Cardiac fibroblast (primary cell): ENCODE measurements around the gene SRRD.
"Not testable (repeated sequence)": the region's sequence is repeated elsewhere in the genome, so short reads cannot be mapped to it uniquely, and the experiment has no call there.

ENCODE experiments used
- DNase-seq, 2 donors: peaks; one replicate each; pipeline versions ENCODE4 v3.0.0 to v3.0.0-alpha.2; 2010; ENCODE audit warnings: low read depth in 2 of 2
- H3K4me3 ChIP-seq, 2 donors: replicated peaks in 1 of 2; 1 replicate in 1 of 2; 2 replicates in 1 of 2; pipeline ENCODE4 v1.5.1; 2011; ENCODE audit warnings: low read depth in 2 of 2, low read length in 2 of 2, mild to moderate bottlenecking in 2 of 2, moderate library complexity in 1 of 2
- TF ChIP-seq, protein P1 (sequence below): IDR thresholded peaks from one replicate; pipeline ENCODE4 v1.5.1; 2011; ENCODE audit warnings: low read depth, mild to moderate bottlenecking, low read length, inconsistent platforms

Gene SRRD

GRCh38 chr22:26527167-26527566, 43.5 kb downstream of the SRRD start:
- H3K4me3 ChIP-seq: no peak overlapping the region
- TF ChIP-seq, protein P1, sequence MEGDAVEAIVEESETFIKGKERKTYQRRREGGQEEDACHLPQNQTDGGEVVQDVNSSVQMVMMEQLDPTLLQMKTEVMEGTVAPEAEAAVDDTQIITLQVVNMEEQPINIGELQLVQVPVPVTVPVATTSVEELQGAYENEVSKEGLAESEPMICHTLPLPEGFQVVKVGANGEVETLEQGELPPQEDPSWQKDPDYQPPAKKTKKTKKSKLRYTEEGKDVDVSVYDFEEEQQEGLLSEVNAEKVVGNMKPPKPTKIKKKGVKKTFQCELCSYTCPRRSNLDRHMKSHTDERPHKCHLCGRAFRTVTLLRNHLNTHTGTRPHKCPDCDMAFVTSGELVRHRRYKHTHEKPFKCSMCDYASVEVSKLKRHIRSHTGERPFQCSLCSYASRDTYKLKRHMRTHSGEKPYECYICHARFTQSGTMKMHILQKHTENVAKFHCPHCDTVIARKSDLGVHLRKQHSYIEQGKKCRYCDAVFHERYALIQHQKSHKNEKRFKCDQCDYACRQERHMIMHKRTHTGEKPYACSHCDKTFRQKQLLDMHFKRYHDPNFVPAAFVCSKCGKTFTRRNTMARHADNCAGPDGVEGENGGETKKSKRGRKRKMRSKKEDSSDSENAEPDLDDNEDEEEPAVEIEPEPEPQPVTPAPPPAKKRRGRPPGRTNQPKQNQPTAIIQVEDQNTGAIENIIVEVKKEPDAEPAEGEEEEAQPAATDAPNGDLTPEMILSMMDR: no peak
- no peak for DNase-seq

DNA sequence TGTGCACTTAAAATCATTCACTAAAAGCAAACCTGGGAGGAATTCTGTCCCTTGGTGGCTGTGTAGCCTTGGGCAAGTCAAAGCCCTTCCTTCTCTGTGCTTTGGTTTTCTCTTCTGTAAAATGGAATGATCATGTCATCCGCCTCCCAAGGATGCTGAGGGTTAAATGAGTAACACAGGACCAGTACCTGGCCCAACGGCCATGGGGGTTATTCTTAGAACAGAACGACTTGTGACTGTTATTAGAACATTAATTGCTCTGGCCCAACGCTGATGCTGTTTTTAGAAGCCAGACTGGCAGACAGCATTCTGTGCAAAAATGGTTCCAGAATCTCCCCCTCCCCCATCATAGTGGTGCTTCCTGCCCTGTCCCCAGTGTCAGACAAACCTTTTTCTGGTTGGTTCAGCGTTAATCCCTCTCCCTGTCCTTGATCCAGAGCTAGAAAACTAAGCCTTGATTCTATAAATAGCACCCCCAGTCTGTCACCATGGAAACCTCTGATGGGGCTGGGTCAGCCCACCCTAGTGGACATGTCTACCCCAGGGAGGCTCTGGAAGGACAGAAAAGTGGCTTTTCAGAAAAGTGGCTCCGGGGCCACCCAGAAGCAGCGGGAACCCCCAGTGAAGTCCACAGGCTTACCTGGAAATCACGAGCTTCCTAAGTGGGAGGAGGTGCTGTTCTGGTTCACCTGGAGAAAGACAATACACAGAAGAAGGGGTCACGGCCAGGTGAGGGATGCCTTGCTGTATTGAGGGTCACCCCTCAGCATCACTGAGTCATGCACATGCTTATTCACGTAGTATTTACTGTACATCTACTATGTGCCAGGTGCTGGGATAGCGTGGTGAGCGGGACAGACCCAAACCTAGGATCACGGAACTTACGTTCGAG, 44.1 kb downstream of the SRRD start:
- TF ChIP-seq, protein P1: no peak
- DNase-seq: no peak
- no peak overlapping the region for H3K4me3 ChIP-seq

DNA sequence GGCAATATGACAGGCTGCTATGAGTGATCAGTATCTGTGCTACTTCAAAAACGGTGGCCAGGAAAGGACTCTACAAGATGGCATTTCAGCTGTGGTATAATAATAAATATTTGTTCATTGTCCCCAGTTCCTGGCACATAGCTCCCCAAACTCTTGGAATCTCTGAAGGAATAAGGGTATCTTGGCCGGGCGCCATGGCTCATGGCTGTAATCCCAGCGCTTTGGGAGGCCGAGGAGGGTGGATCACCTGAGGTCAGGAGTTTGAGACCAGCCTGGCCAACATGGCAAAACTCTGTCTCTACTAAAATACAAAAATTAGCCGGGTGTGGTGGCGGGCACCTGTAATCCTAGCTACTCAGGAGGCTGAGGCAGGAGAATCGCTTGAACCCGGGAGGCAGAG, 44.8 kb downstream of the SRRD start:
- not testable (repeated sequence) for DNase-seq

DNA sequence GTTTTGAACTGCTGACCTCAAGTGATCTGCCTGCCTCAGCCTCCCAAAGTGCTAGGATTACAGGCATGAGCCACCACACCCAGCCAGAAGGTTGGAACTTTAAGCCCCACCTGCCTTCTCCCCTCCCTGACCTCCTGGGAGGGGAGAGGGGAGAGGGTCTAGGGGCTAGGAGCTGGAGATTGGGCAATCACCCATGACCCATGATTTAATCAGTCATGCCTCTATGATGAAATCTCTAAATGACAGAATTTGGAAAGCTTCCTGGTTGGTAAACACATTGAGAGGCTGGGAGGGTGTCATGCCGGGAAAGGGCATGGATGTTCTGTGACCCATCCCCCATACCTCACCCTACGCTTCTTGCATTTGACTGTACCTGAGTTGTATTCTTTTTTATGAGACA, 45.7 kb downstream of the SRRD start:
- no peak overlapping the region for H3K4me3 ChIP-seq
- TF ChIP-seq, protein P1: no peak
- DNase-seq: peak; percentile 39 to 42

More for the DNA sequence above, 44.8 kb downstream of the SRRD start:
- not testable (repeated sequence) for H3K4me3 ChIP-seq

- H3K4me3 ChIP-seq: no peak overlapping the region
- DNase-seq: no peak
- TF ChIP-seq, protein P1: no peak
These were observed 50.6 kb downstream of the SRRD start for GRCh38 chr22:26534171-26534855.

- TF ChIP-seq, protein P1: no peak
- no peak for DNase-seq
- no peak overlapping the region for H3K4me3 ChIP-seq
These were observed 51.4 kb downstream of the SRRD start for GRCh38 chr22:26534874-26535602.

- H3K4me3 ChIP-seq: no peak overlapping the region
- TF ChIP-seq, protein P1: no peak
- DNase-seq: no peak
These were observed 51.9 kb downstream of the SRRD start for GRCh38 chr22:26535603-26535908.
